IPS-18a (cell line): ENCODE results near the gene PGM1.

ENCODE experiments used
- H3K27ac ChIP-seq: one replicate; pipeline ENCODE4 v1.5.1; 2013; ENCODE audit warnings: low read length
- H3K27me3 ChIP-seq: one replicate; pipeline ENCODE4 v1.6.1; 2013; ENCODE audit warnings: mild to moderate bottlenecking, low read length; ENCODE audit not compliant: control insufficient read depth, insufficient read depth
- H3K36me3 ChIP-seq: one replicate; pipeline ENCODE4 v1.6.1; 2013; ENCODE audit warnings: low read depth, low read length; ENCODE audit not compliant: control insufficient read depth
- H3K4me1 ChIP-seq: one replicate; pipeline ENCODE4 v1.6.1; 2013; ENCODE audit warnings: low read depth, low read length; ENCODE audit not compliant: control insufficient read depth
- H3K4me3 ChIP-seq: one replicate; pipeline ENCODE4 v1.5.1; 2013; ENCODE audit warnings: low read length
- H3K9ac ChIP-seq: one replicate; pipeline ENCODE4 v1.6.1; 2013; ENCODE audit warnings: mild to moderate bottlenecking, low read length, moderate library complexity
- H3K9me3 ChIP-seq: one replicate; pipeline ENCODE4 v1.6.1; 2013; ENCODE audit warnings: low read depth, low read length; ENCODE audit not compliant: control insufficient read depth

PGM1 gene

DNA sequence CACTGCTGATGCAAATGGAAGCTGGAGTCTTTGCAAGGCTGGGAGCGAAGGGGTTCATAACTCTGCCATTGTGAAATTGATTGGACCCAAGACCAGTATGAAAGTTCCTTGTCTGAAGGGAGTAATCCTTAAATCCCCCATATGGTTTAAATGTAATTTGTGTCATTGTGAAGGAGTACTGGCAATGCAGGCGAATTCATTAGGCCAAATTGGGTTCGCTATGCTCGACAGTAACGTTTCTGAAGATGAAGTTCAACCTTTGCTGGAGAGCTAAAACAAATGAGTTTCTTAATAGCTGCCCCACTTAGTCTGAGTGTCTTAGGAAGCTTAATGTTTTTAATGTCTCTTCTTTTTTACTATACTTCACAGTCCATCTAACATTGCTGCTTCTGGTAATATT lies 27.5 kb downstream of the PGM1 start:
- Histone ChIP-seq H3K4me3 (no peak overlapping the region), H3K9ac (no peak overlapping the region), H3K27ac (no peak overlapping the region), H3K27me3 (no peaks in the 10 kb centered on the region), H3K4me1 (peaks cover 4% of the 10 kb centered on the region), H3K36me3 (no peaks in the 10 kb centered on the region), H3K9me3 (no peaks in the 10 kb centered on the region)

DNA sequence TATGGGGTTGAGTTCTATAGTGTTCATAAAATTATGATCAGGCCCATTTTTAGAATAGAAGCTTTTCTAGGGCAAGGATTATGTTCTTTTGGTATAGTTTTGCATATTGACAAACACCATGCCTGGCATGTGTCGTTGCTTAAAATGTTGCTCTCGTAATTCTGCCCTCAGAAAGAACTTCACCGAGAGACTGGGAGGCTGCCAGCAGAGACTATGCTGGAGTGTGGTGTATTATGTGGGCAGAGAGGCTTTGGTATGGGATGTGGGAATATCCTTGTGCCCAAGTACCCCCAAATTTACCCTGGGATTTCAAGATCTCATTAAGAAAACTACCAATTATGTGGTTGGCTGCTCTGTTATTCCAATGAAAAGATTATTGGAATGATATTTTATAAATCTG lies 27.9 kb downstream of the PGM1 start:
- H3K27ac ChIP-seq: no peak overlapping the region
- H3K9me3 ChIP-seq: no peaks in the 10 kb centered on the region
- H3K4me3 ChIP-seq: no peak overlapping the region
- H3K27me3 ChIP-seq: no peaks in the 10 kb centered on the region
- no peaks in the 10 kb centered on the region for H3K36me3 ChIP-seq
- peaks cover 2% of the 10 kb centered on the region for H3K4me1 ChIP-seq
- no peak overlapping the region for H3K9ac ChIP-seq

DNA sequence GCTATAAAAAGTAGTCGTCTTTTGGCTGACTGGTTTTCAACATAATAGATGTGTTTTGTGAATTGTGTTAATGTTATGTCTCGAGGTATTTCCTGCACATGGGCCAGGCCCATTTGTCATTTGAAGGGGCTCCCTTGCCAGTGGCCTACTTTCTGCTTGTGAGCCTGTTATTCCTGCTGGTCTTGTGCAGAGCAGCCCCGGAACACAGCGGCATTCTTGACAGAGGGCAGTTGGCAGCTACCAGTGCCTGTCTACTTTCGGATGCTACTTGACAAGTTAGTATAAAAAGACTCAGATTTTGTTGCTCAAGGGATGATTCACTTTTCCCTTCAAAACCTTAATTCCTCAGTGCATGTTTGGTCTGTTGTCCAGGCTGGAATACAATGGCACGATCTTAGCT lies 28.5 kb downstream of the PGM1 start:
- H3K27ac ChIP-seq: no peak overlapping the region
- H3K9ac ChIP-seq: no peak overlapping the region

GRCh38 chr1:63622849-63623566 lies 29.8 kb downstream of the PGM1 start:
- no peak overlapping the region for H3K4me3 ChIP-seq
- no peak overlapping the region for H3K27ac ChIP-seq
- no peaks in the 10 kb centered on the region for H3K27me3 ChIP-seq
- no peak overlapping the region for H3K9ac ChIP-seq
- no peaks in the 10 kb centered on the region for H3K9me3 ChIP-seq
- no peaks in the 10 kb centered on the region for H3K36me3 ChIP-seq
- H3K4me1 ChIP-seq: no peaks in the 10 kb centered on the region

More for the DNA sequence above, 28.5 kb downstream of the PGM1 start:
- Histone ChIP-seq H3K4me1 (no peaks in the 10 kb centered on the region), H3K36me3 (no peaks in the 10 kb centered on the region), H3K9me3 (no peaks in the 10 kb centered on the region), H3K27me3 (no peaks in the 10 kb centered on the region), H3K4me3 (no peak overlapping the region)

DNA sequence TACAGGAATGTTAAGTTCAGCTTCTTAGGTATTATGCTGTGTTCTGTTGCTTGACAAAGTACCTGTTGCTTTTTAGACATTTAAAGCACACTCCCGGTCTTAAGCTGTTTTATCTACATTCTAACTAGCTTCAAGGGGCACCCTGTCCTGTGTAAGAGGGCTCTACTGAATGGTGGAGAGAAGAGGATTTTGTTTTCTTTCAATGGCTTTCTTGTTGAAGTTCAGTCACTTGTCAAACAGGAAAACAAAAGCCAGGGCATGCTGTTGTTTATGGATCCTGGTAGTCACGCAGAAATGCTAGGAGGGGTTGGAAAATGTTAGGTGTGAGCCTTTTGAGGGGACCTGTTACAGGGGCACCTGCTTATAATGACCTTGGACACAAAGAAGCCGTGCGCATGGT lies 30.7 kb downstream of the PGM1 start:
- Histone ChIP-seq H3K4me3 (no peak overlapping the region), H3K9ac (no peak overlapping the region), H3K9me3 (no peaks in the 10 kb centered on the region), H3K27me3 (no peaks in the 10 kb centered on the region), H3K4me1 (no peaks in the 10 kb centered on the region), H3K27ac (no peak overlapping the region), H3K36me3 (no peaks in the 10 kb centered on the region)

- Histone ChIP-seq H3K27me3 (no peaks in the 10 kb centered on the region), H3K36me3 (no peaks in the 10 kb centered on the region), H3K9me3 (no peaks in the 10 kb centered on the region), H3K4me3 (no peak overlapping the region), H3K4me1 (no peaks in the 10 kb centered on the region), H3K27ac (no peak overlapping the region), H3K9ac (no peak overlapping the region)
Measured at GRCh38 chr1:63624911-63625310, 31.7 kb downstream of the PGM1 start.

- Histone ChIP-seq H3K4me3 (no peak overlapping the region), H3K36me3 (peaks cover 3% of the 10 kb centered on the region), H3K27ac (no peak overlapping the region)
Measured at GRCh38 chr1:63626222-63626621, 33.0 kb downstream of the PGM1 start.

GRCh38 chr1:63628607-63629006 lies 35.4 kb downstream of the PGM1 start:
- no peak overlapping the region for H3K27ac ChIP-seq
- H3K9ac ChIP-seq: no peak overlapping the region

More at GRCh38 chr1:63626222-63626621, 33.0 kb downstream of the PGM1 start:
- no peaks in the 10 kb centered on the region for H3K4me1 ChIP-seq
- no peaks in the 10 kb centered on the region for H3K27me3 ChIP-seq
- H3K9ac ChIP-seq: no peak overlapping the region
- no peaks in the 10 kb centered on the region for H3K9me3 ChIP-seq

DNA sequence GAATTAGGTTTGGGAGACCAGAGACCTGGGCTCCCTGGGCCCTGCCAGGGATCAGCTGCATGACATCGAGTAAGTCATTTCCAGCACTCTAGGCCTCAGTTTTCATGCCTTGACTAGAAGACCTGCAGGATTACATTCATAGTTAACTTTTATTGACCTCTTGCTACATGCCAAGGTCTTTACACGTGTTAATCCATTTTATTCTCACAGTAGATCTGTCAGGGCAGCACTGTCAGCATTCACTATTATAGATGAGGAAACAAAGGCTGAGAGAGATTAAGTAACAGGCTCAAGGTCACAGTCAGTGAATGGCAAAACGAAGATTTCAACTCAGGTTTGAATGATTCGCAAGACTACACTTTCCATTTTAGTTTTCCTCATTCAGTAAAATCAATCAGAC lies 37.0 kb downstream of the PGM1 start:
- no peaks in the 10 kb centered on the region for H3K9me3 ChIP-seq
- no peak overlapping the region for H3K9ac ChIP-seq
- H3K27ac ChIP-seq: no peak overlapping the region
- H3K36me3 ChIP-seq: peaks cover 11% of the 10 kb centered on the region
- no peak overlapping the region for H3K4me3 ChIP-seq
- H3K27me3 ChIP-seq: no peaks in the 10 kb centered on the region
- no peaks in the 10 kb centered on the region for H3K4me1 ChIP-seq

More at GRCh38 chr1:63628607-63629006, 35.4 kb downstream of the PGM1 start:
- Histone ChIP-seq H3K36me3 (peaks cover 11% of the 10 kb centered on the region), H3K9me3 (no peaks in the 10 kb centered on the region), H3K4me1 (no peaks in the 10 kb centered on the region), H3K4me3 (no peak overlapping the region), H3K27me3 (no peaks in the 10 kb centered on the region)

DNA sequence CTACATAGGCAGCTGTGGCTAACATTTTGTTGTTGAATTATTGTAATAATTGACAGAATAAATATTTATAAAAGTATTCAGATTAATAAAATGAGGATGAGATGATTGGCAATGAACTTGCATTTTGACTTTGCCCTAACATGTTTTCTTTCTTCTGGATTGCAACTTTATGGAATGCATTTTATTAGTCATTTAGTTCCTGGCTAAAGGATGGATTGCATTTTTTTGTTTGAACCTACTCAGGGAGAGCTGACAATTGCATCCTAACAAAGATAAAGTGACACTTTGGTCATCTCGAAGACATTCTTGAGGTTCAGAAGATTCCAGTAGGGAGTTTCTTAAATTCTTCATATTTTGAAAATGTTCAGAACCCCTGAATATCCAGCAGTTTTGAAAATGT lies 37.5 kb downstream of the PGM1 start:
- no peaks in the 10 kb centered on the region for H3K27me3 ChIP-seq
- H3K27ac ChIP-seq: no peak overlapping the region
- H3K4me3 ChIP-seq: no peak overlapping the region
- H3K9me3 ChIP-seq: no peaks in the 10 kb centered on the region
- no peak overlapping the region for H3K9ac ChIP-seq
- no peaks in the 10 kb centered on the region for H3K4me1 ChIP-seq
- peaks cover 11% of the 10 kb centered on the region for H3K36me3 ChIP-seq

GRCh38 chr1:63632110-63632509 lies 38.9 kb downstream of the PGM1 start:
- H3K27ac ChIP-seq: no peak overlapping the region
- peaks cover 18% of the 10 kb centered on the region for H3K36me3 ChIP-seq
- H3K9ac ChIP-seq: no peak overlapping the region
- H3K4me1 ChIP-seq: no peaks in the 10 kb centered on the region
- H3K4me3 ChIP-seq: no peak overlapping the region
- H3K27me3 ChIP-seq: no peaks in the 10 kb centered on the region
- no peaks in the 10 kb centered on the region for H3K9me3 ChIP-seq

DNA sequence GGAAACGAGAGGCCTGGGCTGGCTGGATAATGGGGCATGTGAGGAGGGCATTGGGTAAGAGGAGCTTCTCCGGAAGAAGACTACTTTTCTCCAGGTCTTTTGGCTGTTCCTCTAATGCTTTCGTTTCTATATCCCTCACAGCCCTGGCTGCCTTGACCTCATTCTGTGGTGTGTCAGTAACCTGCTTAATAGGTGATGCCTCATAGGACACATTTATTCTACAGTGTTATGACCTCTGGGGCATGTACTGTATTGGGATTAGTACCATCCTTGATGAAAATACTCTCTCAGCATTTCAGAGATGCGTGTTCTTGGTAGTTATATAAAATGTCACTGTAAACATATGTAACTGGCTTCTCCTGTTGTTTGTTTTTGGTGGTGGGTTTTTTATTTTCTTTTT lies 40.1 kb downstream of the PGM1 start:
- Histone ChIP-seq H3K9me3 (no peaks in the 10 kb centered on the region), H3K4me3 (no peak overlapping the region), H3K9ac (no peak overlapping the region), H3K4me1 (no peaks in the 10 kb centered on the region), H3K27ac (no peak overlapping the region), H3K36me3 (peaks cover 18% of the 10 kb centered on the region), H3K27me3 (no peaks in the 10 kb centered on the region)
